ENCODE measurements around the gene ABCB4. TPM values are rescaled to one million over a fixed set of nuclear protein-coding genes. Genes with fewer than 3 reads are reported as not detected.

Gene ABCB4
- total RNA-seq, 4 donors from 2014 or later, result 0.70 to 16.5 (median 1.1) TPM

GRCh38 chr7:87356448-87356847, 119.0 kb downstream of the ABCB4 start:
- peaks cover 0 to 70% (median 0%) of the 10 kb centered on the region in 3 donors for H3K36me3 ChIP-seq
- no peak for DNase-seq
- no peak overlapping the region for H3K27ac ChIP-seq
- no peak overlapping the region for H3K4me3 ChIP-seq
- H3K9me3 ChIP-seq, result no peaks in the 10 kb centered on the region
- no peaks in the 10 kb centered on the region for H3K4me1 ChIP-seq
- no peaks in the 10 kb centered on the region for H3K27me3 ChIP-seq
- TF ChIP-seq POLR2A (IDR thresholded peaks at IDR 0.05) (no peak), CTCF (IDR thresholded peaks at IDR 0.05) (no peak)

- no peak overlapping the region for H3K27ac ChIP-seq
- no peaks in the 10 kb centered on the region for H3K4me1 ChIP-seq
- TF ChIP-seq CTCF (IDR thresholded peaks at IDR 0.05) (no peak), POLR2A (IDR thresholded peaks at IDR 0.05) (no peak)
- no peaks in the 10 kb centered on the region for H3K9me3 ChIP-seq
- H3K36me3 ChIP-seq, result peaks cover 0 to 79% (median 0%) of the 10 kb centered on the region in 3 donors
- H3K4me3 ChIP-seq, result no peak overlapping the region
- H3K27me3 ChIP-seq, result no peaks in the 10 kb centered on the region
- DNase-seq, result no peak
Observed at GRCh38 chr7:87354749-87355148, 120.7 kb downstream of the ABCB4 start.

Other genes starting within 250 kb of the ABCB4 start
- gene CROT, start 130.0 kb downstream of the ABCB4 start, total RNA-seq, result 10 to 100 TPM; 31.4 to 74.9 (median 50.6) TPM
- 100 to 1,000 TPM in 3 of 4 donors, 10 to 100 TPM in 1; 43.7 to 394 (median 285) TPM for gene ABCB1, start 125.2 kb upstream of the ABCB4 start, total RNA-seq
- 10 to 100 TPM in 2 of 4 donors, 1 to 10 TPM in 2; 1.7 to 16.0 (median 12.3) TPM for gene RUNDC3B, start 152.7 kb upstream of the ABCB4 start, total RNA-seq